ENCODE results near the gene CDYL2.
A peak's percentile ranks its signal among the peaks of the same experiment; 100 is the strongest.

CDYL2 gene

DNA sequence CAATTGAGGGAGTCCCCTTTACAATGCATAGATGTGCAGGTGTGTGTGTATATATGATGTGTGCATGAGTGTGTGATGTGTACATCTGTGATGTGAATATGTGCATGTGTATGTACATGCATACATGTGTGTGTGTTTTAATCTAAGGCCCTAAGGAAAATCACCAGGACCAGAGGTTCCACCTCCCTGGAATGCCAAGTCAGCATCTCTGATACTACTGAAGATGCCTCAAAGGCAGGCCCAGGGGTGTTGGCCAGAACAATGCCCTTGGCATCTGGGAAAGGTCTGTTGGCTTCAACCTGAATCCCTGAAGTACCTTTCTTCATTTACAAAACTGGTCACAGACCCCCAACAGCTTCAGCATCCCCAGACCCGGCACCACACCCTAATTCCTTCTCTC, 129.5 kb downstream of the CDYL2 start:
- no peak overlapping the region for H3K4me3 ChIP-seq (ENCODE audit: low read length)
- H4K20me1 ChIP-seq (ENCODE audit: control insufficient read depth, insufficient read depth, low read depth, low read length): no peaks in the 10 kb centered on the region
- H3K9me2 ChIP-seq (replicated peaks; ENCODE audit: control insufficient read depth, low read length): no peaks in the 10 kb centered on the region; the same call in 1 of the 2 replicates
- no peak overlapping the region for H3K27ac ChIP-seq (ENCODE audit: low read depth, low read length)
- H3K9me3 ChIP-seq (ENCODE audit: control insufficient read depth, insufficient read depth, low read length): 0 out of 2 replicates have a peak, but pooled peaks cover 4% of the 10 kb centered on the region
- TF ChIP-seq EZH2phosphoT487 (IDR thresholded peaks at IDR 0.05; ENCODE audit: borderline replicate concordance, low read length) (no peak), CTCF (IDR thresholded peaks at IDR 0.05; ENCODE audit: low read depth, low read length, poor library complexity, severe bottlenecking) (no peak)
- H3K27me3 ChIP-seq (ENCODE audit: control insufficient read depth, low read length): 0 out of 2 replicates have a peak, but pooled peaks cover 3% of the 10 kb centered on the region
- peaks cover 59% of the 10 kb centered on the region for H3K4me1 ChIP-seq (ENCODE audit: control insufficient read depth, low read length)
- H3K36me3 ChIP-seq (ENCODE audit: control insufficient read depth, low read length): no peaks in the 10 kb centered on the region
- H3K4me2 ChIP-seq (ENCODE audit: low read length): no peak overlapping the region
- no peaks in the 10 kb centered on the region for H3K79me2 ChIP-seq (ENCODE audit: control insufficient read depth, low read length)
- peaks cover 6% of the 10 kb centered on the region; the same call in 1 of the 2 replicates for H3F3A ChIP-seq (ENCODE audit: control insufficient read depth, insufficient read depth)

DNA sequence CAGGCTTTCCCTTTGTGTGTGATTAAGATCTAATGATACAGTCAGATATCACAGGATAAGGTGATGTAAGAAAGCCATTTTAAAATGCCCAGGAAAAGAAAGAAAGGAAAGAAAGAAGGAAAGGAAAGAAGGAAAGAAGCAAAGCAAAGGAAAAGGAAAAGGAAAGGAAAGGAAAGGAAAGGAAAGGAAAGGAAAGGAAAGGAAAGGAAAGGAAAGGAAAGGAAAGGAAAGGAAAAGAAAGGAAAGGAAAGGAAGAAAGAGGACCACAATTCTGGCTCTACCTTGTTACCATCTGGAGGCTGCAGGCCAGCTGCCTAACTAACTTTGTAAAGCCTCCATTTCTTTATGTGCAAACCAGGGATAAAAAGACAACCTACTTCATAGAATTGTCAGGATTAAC, 132.0 kb downstream of the CDYL2 start:
- no peaks in the 10 kb centered on the region for H3K79me2 ChIP-seq (ENCODE audit: control insufficient read depth, low read length)

DNA sequence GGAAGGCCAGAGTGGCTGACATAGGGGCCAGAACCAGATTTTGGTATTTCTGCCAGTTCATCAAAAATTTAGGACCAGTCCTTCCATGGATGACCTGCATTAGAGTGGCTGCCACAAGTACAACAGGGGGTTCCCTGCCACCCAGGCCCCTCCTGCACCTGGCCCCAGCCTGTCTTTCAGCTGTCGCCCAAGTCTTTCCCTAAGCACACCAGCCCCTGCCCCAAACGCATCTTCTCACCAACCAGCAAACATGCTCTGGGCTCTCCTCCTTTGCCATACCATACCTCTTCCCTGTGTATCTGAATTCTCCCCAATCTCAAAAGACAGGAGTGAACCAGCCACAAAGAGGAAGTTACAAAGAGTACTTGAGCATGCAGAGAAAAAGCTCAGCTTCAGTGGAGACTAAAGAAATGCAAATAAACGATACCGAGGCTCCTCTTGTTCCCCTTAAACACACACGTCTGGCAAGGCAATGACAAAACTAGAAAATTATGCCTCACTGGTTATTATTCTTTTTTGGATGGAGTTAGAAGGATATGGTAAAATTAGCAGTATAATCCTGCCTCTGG, 133.0 kb downstream of the CDYL2 start:
- H3K9me2 ChIP-seq (replicated peaks; ENCODE audit: control insufficient read depth, low read length): no peaks in the 10 kb centered on the region
- no peaks in the 10 kb centered on the region for H4K20me1 ChIP-seq (ENCODE audit: control insufficient read depth, insufficient read depth, low read depth, low read length)
- TF ChIP-seq CTCF (IDR thresholded peaks at IDR 0.05; ENCODE audit: low read depth, low read length, poor library complexity, severe bottlenecking) (no peak), EZH2phosphoT487 (IDR thresholded peaks at IDR 0.05; ENCODE audit: borderline replicate concordance, low read length) (no peak)
- 0 out of 2 replicates have a peak, but pooled peaks cover 3% of the 10 kb centered on the region for H3K27me3 ChIP-seq (ENCODE audit: control insufficient read depth, low read length)
- no peaks in the 10 kb centered on the region for H3K36me3 ChIP-seq (ENCODE audit: control insufficient read depth, low read length)
- H3K79me2 ChIP-seq (ENCODE audit: control insufficient read depth, low read length): no peaks in the 10 kb centered on the region
- H3K4me3 ChIP-seq (ENCODE audit: low read length): peak overlapping the region; percentile 55
- H3K4me2 ChIP-seq (ENCODE audit: low read length): peak overlapping the region; percentile 68
- peak overlapping the region; percentile 53 for H3K27ac ChIP-seq (ENCODE audit: low read depth, low read length)
- no peaks in the 10 kb centered on the region for H3K9me3 ChIP-seq (ENCODE audit: control insufficient read depth, insufficient read depth, low read length)
- peaks cover 6% of the 10 kb centered on the region; the same call in 1 of the 2 replicates for H3F3A ChIP-seq (ENCODE audit: control insufficient read depth, insufficient read depth)
- peaks cover 52% of the 10 kb centered on the region for H3K4me1 ChIP-seq (ENCODE audit: control insufficient read depth, low read length)

More for the DNA sequence above, 132.0 kb downstream of the CDYL2 start:
- TF ChIP-seq CTCF (IDR thresholded peaks at IDR 0.05; ENCODE audit: low read depth, low read length, poor library complexity, severe bottlenecking): no peak
- TF ChIP-seq EZH2phosphoT487 (IDR thresholded peaks at IDR 0.05; ENCODE audit: borderline replicate concordance, low read length): no peak
- Histone ChIP-seq H3K27ac (ENCODE audit: low read depth, low read length) (no peak overlapping the region), H3K4me2 (ENCODE audit: low read length) (peak overlapping the region; percentile 68), H4K20me1 (ENCODE audit: control insufficient read depth, insufficient read depth, low read depth, low read length) (no peaks in the 10 kb centered on the region), H3K36me3 (ENCODE audit: control insufficient read depth, low read length) (no peaks in the 10 kb centered on the region), H3F3A (ENCODE audit: control insufficient read depth, insufficient read depth) (peaks cover 6% of the 10 kb centered on the region; the same call in 1 of the 2 replicates), H3K9me3 (ENCODE audit: control insufficient read depth, insufficient read depth, low read length) (no peaks in the 10 kb centered on the region), H3K4me1 (ENCODE audit: control insufficient read depth, low read length) (peaks cover 62% of the 10 kb centered on the region), H3K9me2 (replicated peaks; ENCODE audit: control insufficient read depth, low read length) (no peaks in the 10 kb centered on the region), H3K27me3 (ENCODE audit: control insufficient read depth, low read length) (0 out of 2 replicates have a peak, but pooled peaks cover 3% of the 10 kb centered on the region), H3K4me3 (ENCODE audit: low read length) (no peak overlapping the region; the same call in 1 of the 2 replicates)

Measured in DOHH2 (cell line).